ENCODE measurements around the gene CLK1.
"Not testable (repeated sequence)": the region's sequence is repeated elsewhere in the genome, so short reads cannot be mapped to it uniquely, and the experiment has no call there.

The CLK1 gene

DNA sequence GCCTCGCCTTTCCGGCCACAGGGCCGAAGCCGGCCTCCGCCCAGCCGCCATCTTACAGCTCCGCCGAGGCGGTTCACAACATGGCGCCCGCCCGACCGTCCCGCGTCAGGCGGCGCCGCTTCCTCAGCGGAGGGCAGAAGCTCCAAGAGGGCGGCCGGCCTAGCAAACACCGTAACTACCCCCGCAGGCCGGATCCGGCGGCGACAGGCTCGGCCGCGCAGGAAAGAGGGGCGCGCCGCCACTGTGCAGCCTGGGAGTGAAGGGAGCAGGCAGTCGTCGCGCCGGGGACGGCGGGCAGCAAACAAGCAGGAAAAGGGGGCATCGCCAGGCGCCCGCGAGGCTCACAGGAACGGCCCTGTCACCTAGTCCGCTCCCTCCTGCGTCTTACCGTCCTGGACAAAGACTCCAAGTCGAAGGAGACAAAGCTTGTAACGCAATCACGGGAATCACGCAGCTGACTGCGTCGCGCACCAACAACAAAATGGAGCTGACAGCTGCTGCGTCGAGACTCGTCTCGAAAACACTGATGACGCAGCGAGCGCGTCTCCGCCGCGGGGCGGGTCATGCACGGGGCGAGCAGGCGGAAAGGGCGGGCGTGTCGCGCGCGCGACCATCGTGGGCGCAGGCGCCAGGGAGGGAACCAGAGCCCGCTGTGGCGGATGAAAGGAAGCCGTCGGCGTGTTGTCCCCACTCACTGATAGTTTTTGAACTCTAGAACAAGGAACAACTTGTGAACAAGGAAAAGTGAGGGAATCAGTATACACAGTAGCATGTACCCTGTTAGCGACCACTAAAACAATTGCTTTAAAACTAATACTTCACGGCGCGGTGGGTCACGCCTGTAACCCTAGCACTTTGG is at the start of gene CLK1:
Gene CLK1, minus strand, starts transcription at position 483 of the 859 bp plus-strand sequence. CDS start 2,796 bp downstream, outside the sequence.
- DNase-seq (ENCODE audit: low read depth), result peak; percentile 98

DNA sequence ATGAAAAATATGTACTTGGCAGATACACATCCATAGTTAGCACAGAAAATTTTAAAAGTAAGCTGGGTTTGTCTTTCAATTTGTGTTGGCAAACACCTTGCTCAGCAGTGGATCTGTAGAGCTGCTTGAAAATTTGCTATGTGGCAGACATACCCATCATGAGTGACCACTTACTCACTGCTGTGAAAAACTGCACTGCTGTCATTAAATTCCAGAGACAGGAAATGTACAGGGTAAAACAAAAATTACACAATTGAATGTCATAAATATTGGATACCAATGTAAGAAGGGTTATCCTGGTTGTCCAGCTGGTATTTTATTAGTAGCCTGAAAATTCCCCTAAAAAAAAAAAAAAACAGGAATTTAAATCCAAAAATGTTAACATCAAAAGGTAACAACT is 49.2 kb upstream of the CLK1 start:
- DNase-seq (ENCODE audit: low read depth), result no peak

DNA sequence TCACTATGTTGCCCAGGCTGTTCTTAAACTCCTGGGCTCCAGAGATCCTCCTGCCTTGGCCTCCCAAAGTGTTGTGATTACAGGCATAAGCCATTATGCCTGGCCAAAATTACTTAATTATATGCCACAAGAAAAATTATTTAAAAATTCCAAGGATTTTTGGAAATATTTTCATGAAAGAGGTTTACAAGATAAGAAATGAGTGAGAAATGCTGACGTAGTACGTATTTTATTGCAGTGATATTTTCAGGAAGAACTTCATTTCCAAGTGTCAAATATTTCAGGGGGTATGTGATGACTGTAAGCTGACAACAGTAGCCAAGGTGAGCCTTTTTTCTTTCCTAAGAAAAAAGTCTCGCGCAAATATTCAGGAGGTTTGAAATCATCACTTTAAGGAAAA is 45.5 kb upstream of the CLK1 start:
- no peak for DNase-seq (ENCODE audit: low read depth)

DNA sequence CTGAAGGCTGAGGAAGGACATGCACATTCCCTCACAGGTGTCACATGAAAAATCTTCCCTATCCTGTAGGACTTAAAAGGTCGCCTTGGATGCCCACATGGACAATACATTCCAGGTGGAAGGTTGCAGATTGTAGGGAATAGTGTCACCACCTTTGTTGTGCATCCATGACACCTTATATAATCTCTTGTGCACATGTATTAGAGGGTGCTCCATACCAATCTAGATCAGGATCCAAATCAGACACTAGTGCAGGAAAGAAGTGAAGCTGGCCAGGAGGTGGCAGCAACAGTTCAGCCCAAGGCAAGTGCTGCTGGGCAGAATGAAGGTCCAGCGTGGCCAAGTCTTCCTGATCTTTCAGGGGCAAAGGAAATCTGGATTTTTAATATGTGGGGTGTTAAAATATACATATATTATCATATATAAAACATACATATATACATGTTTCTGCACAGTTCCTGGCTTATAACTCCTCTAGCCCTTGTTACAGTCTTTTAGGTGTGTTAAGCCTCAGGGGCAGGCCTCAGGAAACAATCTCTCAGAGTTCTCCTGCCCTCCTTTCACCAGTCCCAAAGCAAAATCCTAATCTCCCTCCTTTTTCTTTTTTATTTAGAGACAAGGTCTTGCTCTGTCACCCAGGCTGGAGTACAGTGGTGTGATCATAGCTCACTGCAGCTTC is 41.3 kb upstream of the CLK1 start:
- no peak for DNase-seq (ENCODE audit: low read depth)

DNA sequence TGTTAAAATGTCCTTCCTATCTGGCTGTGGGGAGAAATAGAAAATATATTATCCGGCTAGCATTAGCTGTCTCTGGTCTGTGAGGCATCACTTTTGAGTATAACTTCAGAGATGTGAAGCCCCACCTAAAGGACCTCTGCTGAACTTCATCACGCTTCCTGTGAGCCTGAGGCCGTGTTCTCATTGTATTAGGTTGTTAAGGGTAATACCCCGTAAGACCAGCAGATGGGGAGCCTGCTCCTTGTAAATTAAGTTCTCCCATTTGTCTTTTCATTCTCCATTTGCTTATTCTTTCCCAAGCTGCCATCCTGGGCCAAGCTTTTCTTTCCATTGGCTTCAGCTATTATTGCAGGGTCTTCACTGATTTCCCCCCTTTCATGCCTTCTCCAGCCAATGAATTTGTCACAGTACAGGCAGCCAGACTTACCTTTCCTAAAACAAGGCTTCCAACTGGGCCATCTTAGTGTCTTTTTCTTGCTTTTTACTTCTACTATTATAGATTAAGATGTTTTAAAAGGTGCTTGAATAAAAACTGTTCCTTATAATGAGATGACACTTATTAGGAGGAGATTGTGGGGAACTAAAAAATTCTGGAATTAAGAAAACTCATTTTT is 37.1 kb upstream of the CLK1 start:
- peak; percentile 42 for DNase-seq (ENCODE audit: low read depth)

DNA sequence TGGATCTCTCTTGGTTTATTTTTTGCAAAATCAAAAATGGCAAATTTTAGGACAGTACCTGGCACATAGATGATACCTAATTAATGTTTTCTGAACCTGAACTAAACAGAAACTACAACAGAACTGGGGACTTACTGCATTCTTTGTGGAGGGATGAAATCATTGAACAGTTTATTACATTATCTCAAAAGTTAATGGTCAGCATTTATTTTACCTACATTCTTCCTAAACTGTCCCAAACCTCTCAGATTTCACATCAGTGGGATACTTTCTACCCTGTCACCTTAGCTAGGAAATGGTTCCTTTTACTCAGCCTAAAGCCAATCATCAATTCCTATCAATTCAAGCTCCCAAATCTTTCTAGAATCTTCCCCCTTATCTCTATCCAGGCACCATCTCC is 35.0 kb upstream of the CLK1 start:
- no peak for DNase-seq (ENCODE audit: low read depth)

DNA sequence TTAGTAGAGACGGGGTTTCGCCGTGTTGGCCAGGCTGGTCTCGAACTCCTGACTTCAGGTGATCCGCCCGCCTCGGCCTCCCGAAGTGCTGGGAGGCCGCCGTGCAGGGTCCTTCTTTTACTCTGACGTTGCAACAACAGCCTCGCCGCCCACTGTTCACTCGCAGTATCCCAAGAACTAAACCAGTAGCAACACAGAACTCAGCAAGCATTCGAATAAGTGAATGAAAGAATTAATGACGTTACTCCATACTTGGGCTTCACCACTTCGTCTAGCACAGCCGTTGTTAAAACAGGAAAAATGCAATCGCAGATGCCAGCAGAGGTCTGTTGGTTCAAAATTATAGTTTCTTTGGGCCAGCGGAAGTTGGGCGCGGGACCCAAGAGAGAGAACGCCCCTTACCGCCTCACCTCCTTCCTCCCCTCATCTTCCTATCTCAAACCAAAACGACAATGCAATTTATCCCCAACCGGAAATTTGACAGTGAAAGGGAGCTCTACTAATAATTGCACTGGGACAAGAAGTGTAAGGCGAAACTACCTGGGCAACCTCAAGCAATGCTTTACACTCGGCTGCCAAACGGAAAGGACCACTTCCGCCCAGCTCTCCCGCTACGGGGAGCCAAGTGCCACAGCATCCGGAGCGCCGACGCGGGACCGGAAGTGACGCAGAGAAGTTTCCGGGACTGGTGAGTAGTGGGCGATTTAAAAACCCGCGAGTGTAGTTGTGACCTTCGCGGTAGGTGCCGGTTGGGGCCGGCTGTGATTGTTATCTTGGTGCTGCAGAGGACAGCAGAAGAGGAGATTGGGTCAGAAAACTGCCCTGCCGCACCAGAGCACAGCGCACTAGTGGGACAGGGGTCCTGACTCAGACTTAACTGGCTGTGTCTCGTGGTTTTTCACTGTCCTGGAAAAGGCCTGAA is 24.5 kb upstream of the CLK1 start, which contains the start of the genes NIF3L1 and PPIL3:
Gene NIF3L1, plus strand, starts transcription at position 668 of the 922 bp plus-strand sequence. CDS start 2,573 bp downstream, outside the sequence.
Gene PPIL3, minus strand, starts transcription at position 374 of the 922 bp plus-strand sequence. CDS start 1,462 bp downstream, outside the sequence.
- peak; percentile 93 for DNase-seq (ENCODE audit: low read depth)

DNA sequence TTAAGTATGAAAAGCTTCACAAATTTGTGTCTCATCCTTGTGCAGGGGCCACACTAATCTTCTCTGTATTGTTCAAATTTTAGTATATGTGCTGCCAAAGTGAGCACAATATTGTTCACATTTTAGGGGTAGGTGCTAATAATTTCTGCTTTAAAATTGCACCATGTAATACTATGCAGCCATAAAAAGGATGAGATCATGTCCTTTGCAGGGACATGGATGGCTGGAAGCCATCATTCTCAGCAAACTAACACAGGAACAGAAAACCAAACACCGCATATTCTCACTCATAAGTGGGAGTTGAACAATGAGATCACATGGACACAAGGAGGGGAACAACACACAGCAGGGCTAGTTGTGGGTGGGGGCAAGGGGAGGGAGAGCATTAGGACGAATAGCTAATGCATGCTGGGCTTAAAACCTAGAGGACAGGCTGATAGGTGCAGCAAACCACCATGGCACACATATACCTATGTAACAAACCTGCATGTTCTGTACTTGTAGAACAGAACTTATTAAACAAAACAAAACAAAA is 17.3 kb upstream of the CLK1 start:
- DNase-seq (ENCODE audit: low read depth), result not testable (repeated sequence)

DNA sequence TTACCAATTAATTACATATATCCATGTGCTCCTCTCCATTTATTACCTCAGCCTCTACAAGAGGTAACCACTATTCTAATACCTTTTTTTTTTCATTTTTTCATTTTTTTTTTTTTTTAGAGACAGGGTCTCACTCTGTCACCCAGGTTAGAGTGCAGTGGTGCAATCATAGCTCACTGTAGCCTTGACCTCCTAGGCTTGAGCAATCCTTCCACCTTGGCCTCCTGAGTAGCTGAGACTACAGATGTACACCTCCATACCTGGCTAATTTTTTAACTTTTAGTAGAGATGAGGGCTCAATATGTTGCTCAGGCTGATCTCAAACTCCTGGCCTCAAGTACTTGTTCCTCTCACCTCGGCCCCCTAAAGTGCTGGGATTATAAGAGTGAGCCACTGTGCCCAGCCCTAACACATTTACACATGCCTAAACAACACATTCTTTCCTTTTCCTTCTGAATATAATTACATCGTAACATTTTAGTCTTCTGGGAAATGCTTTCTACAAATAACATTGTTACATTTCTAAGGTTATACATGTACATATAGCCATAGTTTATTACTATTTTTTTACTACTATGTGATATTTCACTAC is 13.9 kb upstream of the CLK1 start:
- DNase-seq (ENCODE audit: low read depth), result no peak

DNA sequence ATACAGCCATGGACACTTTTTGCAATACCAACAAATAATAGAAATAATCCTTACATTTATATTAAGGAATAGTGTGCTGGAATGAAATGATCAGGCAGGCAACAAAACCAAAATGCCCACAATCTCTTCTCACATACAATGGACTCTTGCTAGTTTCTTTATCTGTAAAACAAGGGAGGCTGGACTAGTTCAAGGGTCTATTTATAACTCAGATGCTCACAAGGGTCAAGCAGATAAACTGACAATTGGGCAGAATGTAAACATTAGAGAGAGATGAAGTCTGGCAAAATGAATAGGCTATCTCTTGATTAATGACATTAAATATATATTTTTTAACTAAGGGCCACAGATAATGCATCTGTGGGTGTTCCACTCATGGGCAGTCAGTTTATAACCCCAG is 13.0 kb upstream of the CLK1 start:
- no peak for DNase-seq (ENCODE audit: low read depth)

DNA sequence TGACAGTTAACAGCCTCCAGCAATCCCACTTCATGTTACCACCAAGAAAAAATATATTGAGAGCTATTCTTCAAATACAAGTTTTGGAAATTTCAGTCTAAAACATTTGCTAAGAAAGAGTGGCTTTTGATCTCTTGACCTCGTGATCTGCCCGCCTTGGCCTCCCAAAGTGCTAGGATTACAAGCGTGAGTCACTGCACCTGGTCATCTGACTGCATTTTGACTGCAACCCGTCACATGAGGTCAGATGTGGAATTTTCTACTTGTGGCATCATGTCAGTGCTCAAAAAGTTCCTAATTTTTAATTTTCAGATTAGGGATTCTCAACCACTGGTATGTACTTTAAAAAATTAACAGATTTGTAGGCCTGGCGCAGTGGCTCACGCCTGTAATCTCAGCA is 9.1 kb upstream of the CLK1 start:
- no peak for DNase-seq (ENCODE audit: low read depth)

DNA sequence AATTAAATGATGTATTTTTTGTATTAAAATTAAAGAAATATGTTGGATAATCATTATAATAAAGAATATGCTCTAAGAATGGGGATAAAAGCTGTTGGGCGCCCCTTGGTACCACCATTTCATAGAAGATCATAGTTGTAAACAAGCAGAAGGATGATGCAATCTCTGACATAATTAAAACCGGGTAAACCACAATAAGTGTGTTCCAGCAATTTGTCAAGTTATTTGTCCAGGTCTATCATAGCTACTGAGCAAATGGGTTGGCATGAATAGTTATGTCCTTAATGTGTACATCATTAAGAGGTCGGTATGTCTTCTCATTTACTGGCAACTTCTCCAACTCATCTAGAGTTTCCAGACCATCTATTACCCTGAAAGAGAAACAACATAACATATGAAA is 6.7 kb upstream of the CLK1 start:
- DNase-seq (ENCODE audit: low read depth), result no peak

DNA sequence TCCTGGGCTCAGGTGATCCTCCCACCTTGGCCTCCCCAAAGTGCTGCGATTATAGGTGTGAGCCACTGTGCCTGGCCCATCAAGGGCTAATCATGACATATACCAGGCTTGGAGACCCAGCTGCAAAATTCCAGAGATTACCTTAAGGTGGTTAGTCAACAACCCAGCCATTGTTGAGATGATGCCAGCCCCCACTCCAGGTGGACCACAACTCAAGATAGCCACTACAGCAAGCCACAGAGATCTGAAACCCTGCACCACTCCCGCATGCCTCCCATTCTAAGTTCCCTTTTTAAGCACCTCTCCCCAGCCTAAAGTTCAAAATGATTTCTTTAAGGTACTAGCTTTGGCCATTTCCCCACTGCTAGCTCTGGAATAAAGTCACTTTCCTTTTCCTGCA is 4.6 kb upstream of the CLK1 start:
- DNase-seq (ENCODE audit: low read depth), result no peak

DNA sequence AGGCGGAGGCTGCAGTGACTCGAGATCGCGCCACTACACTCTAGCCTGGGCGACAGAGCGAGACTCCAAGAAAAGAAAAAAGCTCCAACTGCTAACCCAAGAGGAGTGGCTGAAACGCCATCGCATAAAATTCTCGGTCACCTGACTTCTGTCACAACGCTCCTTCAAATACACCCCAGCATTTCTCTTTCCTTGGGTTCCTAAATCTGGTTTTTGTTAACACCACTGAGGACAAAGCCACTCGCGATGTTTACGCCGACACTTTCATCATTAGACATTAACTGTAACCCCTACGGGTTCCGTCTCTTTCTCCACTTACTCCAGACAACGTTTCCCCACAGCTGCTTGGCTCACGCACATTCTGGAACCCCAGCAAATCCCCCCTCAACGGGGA is 679 bp downstream of the CLK1 start:
- no peak for DNase-seq (ENCODE audit: low read depth)

DNA sequence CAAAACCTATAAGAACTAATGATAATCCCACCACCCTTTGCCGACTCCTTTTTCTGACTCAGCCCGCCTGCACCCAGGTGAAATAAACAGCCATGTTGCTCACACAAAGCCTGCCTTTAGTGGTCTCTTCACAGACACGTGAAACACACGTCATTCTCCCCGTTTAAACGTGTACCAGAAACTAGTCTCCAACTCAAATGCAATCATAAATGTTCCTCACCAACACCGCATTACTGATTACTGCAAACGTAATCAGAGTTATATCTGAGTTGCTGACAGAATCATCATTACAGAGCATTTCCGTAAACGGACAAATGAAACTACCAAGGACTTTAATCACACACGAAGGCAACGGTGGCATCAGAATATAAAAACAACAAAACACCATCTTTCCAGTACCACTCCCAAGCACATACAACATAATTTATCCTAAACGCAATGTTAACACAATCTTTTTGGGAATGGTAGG is 1.9 kb downstream of the CLK1 start:
- DNase-seq (ENCODE audit: low read depth), result peak; percentile 31

DNA sequence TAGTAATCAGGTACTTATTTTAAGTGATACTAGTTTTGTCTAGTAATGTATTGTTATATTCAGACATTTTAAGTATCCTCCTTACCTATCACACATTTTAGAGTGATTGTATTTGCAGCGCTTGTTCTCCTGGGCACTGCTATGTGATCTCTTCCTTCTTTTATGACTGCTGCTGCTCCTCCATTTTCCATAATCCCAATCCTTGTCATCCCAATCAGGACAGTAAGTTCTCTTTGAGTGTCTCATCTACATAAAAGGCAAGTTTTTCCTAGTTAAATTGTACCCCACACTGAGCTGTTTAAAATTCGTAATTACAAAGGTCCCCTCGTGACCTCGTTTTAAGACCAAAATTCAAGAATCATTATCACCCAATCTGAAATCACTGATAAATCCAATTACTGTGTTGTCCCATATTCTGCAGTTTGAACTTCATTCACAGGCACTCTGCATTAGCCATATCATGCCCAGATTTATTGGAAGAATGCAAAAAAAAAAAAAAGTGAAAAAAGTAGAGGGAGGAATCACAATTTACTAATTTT is 2.8 kb downstream of the CLK1 start:
- DNase-seq (ENCODE audit: low read depth), result no peak

DNA sequence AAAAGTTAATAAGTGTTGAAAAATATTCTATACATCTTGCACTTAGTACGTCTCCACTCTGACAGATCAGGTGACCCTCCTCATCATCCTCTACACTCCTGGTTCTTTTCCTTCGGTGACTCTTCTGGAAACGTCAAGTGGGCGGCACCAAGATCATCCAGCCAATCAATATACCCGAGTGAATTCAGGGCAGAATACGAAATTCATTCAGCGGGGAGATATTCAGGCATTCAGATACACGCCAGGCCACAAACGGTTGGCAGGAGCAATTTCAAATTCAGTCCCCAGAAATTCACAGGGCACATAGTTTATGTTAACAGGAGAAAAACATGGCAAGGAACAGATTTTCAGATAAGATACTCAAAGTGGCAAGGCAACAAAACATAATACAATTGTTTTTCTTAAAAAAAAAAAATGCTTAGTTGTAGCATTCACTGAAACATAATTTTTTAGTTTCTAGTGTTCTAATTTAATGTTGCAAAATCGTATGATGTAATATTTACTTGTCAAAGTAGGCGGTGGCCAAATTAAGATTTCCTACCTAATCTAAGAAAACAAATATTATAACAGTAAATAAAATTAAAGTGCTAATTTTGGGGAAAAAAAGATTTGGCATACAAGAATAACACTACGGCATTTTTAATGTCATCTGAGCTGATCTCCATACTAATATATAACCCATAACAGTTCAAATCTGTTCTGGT is 4.2 kb downstream of the CLK1 start:
- DNase-seq (ENCODE audit: low read depth), result no peak

DNA sequence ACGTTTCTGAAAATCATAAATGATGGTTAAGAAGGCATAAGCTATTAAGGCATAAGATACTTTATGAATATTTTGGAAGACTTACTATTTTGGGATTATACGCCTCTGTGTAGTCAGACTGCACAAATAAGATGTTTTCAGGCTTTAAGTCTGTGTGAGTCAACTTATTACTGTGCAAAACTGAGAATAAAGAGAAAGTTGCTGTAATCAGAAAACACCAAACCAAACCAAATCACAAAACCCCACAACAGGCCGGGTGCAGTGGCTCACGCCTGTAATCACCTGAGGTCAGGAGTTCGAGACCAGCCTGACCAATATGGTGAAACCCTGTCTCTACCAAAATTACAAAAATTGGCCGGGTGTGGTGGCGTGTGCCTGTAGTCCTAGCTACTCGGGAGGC is 7.7 kb downstream of the CLK1 start:
- no peak for DNase-seq (ENCODE audit: low read depth)

DNA sequence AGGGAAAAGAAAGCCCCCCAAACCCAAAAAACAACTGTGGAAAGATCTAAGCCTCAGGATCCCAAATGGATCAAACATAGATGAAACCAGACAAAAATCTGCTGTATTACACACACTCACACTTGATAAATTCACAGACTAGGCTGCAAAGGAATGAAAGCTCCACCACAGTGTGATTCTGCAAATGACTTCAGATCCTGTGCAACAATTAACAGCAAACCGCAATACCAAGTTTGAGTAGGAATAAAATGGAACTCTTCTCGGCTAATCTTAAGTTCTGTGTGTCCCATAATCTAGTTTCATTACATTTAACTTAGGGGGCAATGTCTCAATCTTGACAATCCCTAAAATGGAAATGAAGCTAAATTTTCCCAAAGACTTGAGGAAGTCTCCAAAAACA is 11.9 kb downstream of the CLK1 start:
- no peak for DNase-seq (ENCODE audit: low read depth)
